Ishikawa (cell line): Measurements from ENCODE around the gene EXT2.

ENCODE experiments used
- CREB1 ChIP-seq: IDR thresholded peaks from 2 replicates; pipeline ENCODE4 v1.6.1; 2012; ENCODE audit warnings: low read depth
- FOXM1 ChIP-seq: IDR thresholded peaks from 2 replicates; pipeline ENCODE4 v1.6.1; 2012; ENCODE audit warnings: low read depth, borderline replicate concordance
- TF ChIP-seq, protein P1 (sequence below): IDR thresholded peaks from 2 replicates; pipeline ENCODE4 v1.6.1; 2012; ENCODE audit warnings: low read depth, mild to moderate bottlenecking

DNA sequence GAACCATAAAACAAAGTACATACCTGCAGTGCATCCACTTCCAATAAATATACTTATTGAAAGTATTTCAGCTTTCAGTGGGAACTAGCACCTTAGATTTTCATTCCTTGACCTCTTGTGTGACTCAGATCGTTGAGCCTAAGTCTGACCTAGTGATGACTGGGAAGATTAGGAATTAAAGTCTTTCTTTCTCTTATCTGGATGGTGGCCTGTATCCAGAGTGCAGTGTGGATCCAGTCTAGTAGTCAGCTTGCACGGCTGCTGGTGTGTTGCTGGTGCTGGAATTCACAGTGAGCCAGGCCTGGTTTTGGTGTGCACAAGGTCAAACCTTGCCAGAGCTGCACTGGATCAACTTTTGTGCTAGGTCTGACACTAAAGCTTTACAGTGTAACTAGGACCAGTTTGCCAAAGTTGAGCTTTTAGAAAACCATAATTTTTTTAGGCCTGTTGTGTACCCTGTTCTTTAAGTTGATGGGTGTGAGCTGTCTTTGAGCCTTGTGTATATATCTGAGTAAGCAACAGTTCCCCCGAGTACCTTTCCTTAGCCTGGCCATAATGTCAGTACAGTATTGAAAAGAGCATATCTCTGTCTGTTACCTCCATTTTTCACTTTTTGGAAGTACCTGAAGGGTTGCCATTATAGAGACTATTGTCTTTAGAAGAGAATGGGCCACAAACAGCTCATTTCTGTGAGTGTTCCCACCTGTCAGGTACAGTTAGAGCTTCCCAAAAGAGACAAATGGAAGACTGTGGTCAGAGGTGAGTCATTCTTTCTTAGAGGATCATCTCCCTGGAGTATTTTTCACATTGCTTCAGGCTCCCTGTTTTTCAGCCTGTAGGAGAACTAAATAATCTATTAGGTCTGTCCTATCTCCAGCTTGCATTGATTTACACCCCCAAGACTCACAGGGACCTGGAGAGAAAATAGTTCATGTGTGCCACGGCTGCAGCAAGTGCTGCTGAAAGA, 124.6 kb downstream of the EXT2 start:
- TF ChIP-seq FOXM1: no peak
- TF ChIP-seq, protein P1, sequence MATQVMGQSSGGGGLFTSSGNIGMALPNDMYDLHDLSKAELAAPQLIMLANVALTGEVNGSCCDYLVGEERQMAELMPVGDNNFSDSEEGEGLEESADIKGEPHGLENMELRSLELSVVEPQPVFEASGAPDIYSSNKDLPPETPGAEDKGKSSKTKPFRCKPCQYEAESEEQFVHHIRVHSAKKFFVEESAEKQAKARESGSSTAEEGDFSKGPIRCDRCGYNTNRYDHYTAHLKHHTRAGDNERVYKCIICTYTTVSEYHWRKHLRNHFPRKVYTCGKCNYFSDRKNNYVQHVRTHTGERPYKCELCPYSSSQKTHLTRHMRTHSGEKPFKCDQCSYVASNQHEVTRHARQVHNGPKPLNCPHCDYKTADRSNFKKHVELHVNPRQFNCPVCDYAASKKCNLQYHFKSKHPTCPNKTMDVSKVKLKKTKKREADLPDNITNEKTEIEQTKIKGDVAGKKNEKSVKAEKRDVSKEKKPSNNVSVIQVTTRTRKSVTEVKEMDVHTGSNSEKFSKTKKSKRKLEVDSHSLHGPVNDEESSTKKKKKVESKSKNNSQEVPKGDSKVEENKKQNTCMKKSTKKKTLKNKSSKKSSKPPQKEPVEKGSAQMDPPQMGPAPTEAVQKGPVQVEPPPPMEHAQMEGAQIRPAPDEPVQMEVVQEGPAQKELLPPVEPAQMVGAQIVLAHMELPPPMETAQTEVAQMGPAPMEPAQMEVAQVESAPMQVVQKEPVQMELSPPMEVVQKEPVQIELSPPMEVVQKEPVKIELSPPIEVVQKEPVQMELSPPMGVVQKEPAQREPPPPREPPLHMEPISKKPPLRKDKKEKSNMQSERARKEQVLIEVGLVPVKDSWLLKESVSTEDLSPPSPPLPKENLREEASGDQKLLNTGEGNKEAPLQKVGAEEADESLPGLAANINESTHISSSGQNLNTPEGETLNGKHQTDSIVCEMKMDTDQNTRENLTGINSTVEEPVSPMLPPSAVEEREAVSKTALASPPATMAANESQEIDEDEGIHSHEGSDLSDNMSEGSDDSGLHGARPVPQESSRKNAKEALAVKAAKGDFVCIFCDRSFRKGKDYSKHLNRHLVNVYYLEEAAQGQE: no peak
- no peak for TF ChIP-seq CREB1
